Left lobe of liver (tissue), 2 donors: Measurements from ENCODE around the gene MLKL. TPM values are rescaled to one million over a fixed set of nuclear protein-coding genes. Genes with fewer than 3 reads are reported as not detected.
"Not testable (repeated sequence)": the region's sequence is repeated elsewhere in the genome, so short reads cannot be mapped to it uniquely, and the experiment has no call there.

ENCODE experiments used
- ATAC-seq: fragments of 200-7000 bp; cut with Tn5 transposase; one replicate; pipeline ENCODE4 v1.9.1; 2020; ENCODE audit warnings: mild to moderate bottlenecking, moderate library complexity
- DNase-seq: peaks from one replicate; pipeline ENCODE4 v3.0.0-alpha.2; 2020; ENCODE audit warnings: low spot score
- total RNA-seq: library from RNA; stranded (reverse); gene quantifications from one replicate; pipeline ENCODE4 v1.2.1, GENCODE V29; 2021
- donor health status: DM: no; HTN: no; CAD: no; lungs with moderate emphysema.
- donor health status: DM: no; HTN: yes; CAD: no.

Gene MLKL
- total RNA-seq, 1 donor from 2014 or later, result 2.9 TPM

DNA sequence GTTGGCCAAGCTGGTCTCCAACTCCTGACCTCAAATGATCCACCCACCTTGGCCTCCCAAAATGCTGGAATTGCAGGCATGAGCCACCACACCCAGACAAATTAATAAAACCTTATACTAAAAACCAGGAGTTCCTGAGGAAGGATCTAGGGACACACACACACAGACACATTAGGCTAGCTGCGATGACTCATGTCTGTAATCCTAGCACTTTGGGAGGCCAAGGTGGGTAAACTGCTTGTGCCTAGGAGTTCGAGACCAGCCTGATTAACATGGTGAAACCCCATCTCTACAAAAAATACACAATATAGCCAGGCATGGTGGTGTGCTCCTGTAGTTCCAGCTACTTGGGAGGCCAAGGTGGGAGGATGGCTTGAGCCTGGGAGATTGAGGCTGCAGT is 47.8 kb downstream of the MLKL start:
- not testable (repeated sequence) for DNase-seq

DNA sequence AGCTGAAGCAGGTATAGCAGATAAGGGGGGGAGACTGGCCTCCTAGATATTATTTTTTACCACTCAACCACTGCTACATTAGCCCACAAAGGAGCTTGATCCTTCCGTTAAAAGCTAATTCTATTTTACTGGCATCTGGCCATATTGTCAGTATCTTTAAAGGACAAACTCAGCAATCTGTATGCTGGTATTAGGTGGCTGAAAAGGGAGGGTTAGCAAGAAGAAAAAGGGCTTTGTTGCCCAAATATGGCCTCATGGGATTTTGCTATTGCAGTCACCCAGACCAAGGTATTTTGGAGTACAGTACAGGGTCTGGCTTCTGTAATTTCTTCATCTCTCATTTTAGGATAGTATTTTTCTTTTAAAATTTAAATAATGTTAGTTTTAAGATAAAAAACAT is 48.4 kb downstream of the MLKL start:
- ATAC-seq (no peak), DNase-seq (no peak)

More for the DNA sequence above, 47.8 kb downstream of the MLKL start:
- not testable (repeated sequence) for ATAC-seq

DNA sequence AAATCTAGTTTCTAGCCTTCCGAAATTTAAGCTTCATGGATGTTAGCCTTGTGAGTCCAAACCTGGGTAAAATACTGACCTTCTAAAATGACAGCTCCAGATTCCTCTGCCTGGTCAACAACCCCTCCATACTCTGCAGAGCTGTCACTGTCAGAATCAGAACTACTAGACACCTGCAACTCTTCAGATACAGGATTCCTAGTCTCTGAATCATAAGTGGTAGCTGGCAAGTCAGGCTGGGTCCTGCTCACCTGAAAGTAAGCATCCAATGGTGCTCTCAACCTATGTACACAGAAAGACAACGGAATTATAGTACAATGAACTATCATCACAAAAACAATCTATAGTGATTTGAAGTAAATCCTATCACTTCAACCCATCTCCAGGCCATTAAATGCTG is 48.8 kb downstream of the MLKL start:
- DNase-seq (no peak), ATAC-seq (no peak)

DNA sequence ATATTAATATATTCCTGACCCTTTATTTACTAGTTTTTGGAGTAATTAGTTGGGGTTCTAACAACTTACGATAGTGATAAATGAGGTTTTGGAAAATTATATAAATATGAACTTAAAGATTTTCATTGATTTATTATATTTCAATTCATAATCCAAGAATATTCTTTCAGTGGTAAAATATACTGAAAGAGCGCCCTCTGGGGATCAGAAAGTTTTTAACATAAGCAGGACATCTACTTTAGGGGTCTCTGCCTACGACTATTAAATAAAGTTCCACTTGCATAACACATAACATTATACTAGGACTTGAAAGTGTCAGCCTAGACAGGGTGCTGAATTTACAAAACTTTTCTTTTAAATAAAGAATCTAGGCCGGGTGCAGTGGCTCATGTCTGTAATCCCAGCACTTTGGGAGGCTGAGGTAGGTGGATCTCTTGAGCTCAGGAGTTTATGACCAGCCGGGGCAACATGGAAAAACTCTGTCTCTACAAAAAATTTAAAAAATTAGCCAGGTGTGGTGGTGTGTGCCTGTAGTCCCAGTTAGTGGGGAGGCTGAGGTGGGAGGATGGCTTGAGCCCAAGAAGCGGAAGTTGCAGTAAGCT is 49.6 kb downstream of the MLKL start:
- DNase-seq, result no peak
- peak; percentile 61 for ATAC-seq

DNA sequence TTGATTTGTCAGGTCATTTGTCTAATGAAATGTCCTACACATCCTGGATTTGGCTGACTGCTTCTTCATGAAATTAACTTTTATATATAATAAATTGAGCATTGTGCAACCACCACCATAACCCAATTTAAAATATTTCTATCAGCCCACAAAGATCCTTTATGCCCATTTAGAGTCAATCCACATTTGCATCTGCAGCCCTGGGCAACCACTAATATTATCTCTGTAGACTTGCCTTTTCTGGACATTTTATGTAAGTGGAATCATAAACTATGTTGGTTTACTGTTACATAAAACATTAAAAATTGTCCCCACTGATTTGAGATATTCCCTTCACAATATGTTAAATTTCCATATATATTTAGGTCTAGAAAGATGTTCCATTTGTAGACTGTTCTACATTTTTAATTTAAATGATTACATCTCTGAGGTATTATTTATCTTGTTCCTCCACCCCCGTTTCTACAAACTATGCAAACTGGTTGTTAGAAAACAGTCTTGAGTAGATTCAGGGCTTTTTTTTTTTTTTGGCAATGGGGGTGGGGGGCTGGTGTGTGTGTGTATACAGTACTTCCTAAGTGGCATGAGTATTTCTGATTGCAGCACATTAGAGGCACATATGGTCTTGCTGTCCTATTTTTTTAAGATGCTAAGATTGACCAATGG is 50.7 kb downstream of the MLKL start:
- DNase-seq (no peak), ATAC-seq (no peak)

DNA sequence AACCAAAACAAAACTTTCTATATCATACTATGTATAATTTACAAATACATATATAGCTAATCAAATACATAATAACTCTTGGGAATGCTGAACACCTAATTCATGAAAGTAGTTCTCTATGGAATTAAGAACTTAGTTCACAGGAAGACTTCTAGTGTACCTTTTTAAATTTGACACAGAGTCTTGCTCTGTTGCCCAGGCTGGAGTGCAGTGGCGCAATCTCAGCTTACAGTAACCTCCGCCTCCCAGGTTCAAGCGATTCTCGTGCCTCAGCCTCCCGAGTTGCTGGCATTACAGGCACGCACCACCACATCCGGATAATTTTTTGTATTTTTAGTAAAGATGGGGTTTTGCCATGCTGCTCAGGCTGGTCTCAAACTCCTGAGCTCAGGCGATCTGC is 58.7 kb downstream of the MLKL start:
- no peak for ATAC-seq
- DNase-seq, result no peak

DNA sequence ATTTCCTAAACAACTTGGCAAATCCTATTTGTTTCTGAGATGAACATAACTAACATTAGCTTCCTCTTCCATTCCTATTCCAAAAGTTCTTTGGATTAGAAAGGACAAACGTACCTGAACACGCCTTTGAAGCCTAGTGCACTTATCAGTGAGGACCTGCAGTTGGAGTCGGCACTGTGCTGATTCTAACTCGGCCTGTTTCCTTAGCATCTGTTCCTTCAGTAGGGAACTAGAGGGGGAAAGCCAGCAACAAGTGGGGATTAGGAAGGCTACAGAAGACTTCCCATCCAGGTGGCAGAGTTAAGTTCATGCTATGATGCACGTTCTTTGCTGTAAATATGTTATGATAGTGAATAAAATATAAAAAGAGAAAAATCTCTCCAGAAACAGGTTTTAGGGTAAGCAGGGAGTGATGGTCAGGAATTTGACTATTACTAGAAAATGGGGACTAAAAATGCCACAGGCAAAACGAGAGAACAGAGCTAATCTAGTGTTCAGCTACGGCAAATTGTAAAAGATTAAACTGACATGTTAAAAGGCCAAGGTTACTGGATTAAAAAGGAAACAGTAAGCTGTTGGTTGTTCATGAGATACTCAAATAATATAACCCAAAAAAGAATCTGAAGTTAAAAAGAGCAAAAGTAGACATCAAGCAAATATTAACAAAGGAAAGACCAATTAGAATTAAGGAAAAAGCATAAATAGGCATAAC is 62.8 kb downstream of the MLKL start:
- ATAC-seq, result peak; percentile 70

DNA sequence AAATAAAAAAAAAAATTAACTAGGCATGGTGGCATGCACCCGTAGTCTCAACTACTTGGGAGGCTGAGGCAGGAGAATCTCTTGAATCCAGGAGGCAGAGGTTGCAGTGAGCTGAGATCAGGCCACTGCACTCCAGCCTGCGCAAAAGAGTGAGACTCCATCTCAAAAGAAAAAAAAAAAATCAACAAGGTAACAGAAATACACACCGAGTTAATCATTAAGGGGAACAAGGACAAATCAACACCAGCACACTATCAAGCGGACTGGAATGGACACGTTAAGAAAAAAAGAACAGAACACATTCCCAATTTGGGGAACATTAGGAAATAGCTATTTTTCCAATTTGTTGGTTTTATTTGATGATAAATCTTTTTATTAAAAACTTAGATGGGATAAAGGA is 65.4 kb downstream of the MLKL start:
- peak; percentile 80 for ATAC-seq
- DNase-seq, result no peak

More for the DNA sequence above, 62.8 kb downstream of the MLKL start:
- peak; percentile 22 for DNase-seq

DNA sequence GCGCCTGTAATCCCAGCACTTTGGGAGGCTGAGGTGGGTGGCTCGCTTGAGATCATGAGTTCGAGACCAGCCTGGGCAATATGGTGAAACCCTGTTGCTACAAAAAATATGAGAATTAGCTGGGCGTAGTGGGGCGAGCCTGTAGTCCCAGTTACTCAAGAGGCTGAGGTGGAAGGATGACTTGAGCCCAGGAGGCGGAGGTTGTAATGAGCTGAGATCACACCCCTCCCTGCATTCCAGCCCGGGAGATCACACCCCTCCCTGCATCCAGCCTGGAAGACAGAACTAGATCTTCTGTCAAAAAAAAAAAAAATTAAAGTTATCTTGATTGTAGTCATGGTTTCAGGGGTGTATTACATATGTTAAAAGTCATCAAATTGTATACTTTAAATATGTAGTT is 67.0 kb downstream of the MLKL start:
- ATAC-seq (no peak), DNase-seq (no peak)

DNA sequence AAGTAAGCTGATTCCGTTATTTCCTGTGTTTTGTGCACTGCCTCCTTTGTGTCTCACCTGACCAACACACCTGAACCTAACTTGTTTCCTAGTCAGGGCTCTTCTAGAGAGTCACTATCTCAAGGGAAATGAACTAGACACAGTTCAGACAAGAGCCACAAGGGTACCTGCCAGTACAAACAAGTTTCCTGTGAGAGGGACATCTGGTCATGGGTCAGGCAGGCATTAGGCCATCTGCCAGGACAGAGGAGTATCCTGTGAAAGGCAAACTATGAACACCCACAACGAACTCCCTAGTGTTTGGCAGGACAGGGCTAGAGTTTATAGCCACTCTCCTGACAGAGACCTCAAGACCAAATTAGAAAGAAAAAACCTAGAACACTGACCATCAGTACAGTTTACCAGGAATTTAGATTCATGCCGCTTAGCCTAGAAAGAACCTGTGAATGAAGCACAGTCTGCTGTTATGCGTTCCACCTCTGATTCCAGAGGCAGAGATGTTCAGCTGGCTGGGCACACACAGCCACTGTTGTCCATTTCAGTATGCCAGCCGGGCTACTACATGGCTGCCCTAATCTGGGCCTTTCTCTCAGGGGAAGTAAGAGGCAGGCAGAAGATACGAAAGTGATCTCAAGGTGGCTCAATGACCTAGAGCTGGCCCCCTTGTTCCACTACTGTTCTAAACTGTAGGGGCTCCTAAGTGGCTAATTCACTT is 73.0 kb downstream of the MLKL start:
- DNase-seq (peak; percentile 96), ATAC-seq (peak; percentile 87)

DNA sequence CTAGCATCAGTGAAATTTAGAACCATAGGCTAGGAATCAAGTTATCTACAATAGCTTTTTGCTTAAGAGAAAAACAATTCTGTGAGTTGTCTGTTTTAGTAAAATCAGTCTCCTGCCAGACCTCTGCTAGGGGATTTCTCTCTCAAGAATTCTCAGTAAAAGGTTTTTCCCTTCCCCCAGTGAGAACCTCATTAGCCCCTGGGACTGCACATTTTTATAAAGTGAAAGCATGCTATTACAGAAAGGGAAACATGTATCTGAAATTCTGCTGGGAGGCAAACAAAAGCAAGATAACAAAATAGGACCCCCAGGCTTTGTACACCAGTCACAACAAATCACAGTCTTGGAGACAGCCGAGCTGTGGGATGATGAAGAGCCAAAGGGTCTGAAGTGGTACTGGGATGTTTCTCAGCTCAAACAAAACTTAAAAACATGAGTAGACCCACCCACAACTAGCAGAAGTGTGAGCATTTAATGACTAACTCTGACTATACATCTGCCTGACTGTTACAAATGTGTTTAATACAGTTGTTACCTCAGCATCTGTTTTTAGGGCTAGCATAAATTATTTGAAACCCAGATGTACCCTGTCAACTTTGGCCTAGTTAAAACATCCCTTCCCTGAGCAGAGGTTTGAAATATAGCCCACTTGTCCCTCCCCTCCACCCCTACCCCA is 73.8 kb downstream of the MLKL start:
- no peak for ATAC-seq

DNA sequence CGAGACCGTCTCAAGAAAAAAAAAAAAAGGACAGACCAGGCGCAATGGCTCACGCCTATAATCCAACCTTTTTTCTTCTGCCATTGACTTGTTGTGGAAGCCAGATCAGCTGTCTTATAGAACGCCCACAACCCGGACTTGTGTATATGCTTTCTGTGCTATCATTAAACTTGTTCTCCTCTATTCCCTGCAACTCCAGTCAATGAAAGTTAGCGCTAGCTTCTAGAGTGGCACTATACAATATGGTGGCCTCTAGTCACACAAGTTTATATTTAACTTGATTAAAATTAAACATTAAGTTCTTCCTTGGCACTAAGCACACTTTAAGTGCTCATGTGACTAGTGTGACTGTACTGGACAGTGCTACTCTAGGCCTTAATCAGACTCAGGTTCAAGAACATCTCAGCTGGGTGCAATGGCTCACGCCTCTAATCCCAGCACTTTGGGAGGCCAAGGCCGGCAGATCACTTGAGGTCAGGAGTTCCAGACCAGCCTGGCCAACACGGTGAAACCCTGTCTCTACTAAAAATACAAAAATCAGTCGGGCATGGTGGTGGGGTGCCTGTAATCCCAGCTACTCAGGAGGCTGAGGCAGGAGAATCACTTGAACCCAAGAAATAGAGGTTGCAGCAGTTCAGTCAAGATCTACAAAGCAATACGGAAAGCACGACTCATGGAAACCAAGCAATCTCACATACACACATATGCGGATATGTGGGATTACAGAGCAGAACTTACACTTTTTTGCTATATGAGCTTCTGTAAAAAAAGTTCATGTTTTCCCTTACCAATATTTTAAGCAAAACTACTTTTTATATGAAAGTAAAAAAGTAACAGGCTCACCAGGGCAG is 74.9 kb downstream of the MLKL start:
- DNase-seq (peak; percentile 56), ATAC-seq (peak; percentile 47)

More for the DNA sequence above, 73.8 kb downstream of the MLKL start:
- no peak for DNase-seq

DNA sequence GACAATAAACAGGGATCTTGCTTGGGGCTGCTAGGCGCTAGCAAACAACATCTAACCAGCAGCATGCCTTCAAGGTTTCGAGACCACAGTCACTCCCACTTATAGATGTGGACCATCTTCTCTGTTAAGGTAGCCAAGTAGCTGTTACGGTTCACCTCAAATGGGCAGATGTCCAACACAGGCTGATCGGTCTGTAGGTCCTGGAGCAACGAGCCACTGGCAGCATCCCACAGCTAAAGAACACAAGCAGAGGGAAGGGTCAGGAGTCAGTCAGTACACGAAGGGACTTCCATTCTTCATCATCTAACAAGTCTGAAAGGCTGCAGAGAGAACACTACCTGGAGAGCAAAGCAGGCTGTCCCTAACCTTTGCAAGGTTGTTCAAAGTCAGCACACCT is 76.8 kb downstream of the MLKL start:
- DNase-seq, result no peak
- no peak for ATAC-seq

DNA sequence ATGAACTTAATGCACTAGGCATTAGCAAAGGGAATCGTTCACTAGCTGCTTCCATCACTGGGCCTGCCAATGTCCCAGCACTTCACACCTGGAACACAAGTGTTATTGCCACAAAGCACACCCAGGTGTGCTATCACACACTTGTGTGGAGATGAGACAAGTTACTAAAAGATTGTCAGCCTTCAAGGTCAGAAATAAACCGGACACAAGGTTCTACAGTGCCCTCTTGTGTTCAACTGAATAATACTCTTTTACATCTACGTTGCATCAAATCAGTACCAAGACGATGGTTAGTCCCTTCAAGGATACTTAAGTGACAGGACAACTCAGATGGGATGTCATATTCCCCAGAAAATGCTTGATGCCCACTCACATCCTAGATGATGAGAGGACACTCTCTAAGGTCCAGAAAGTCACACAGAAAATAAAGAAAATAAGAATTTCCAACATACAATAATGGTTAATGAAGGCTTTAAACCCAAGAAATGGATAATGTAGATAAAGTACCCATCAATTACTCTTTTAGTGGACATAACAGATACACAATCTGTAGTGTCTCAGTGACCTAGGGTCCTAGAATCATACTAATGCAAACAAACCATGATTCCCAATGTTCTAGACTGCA is 77.3 kb downstream of the MLKL start:
- no peak for DNase-seq
- peak; percentile 45 for ATAC-seq

DNA sequence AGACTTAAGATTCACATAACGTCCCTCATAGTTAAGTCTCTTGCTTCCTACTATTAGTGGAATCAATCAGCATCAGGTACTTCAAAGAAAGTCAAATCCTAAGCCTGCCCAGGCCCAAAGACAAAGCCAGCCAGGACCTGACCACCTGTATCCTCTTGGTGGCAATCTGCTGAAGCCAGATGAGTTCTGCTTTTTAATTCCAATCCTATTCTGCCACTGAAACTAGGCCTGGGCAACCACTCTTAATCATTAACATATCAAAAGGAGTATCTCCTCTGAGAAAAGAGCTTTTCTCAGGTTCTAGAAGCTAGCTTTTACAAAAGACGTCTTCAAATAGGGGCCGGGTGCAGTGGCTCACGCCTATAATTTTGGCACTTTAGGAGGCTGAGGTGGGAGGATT is 78.7 kb downstream of the MLKL start:
- DNase-seq (no peak), ATAC-seq (no peak)
